Measurements from ENCODE around the gene SLC35B1.

SLC35B1 gene

GRCh38 chr17:49707608-49708514, at the start of gene SLC35B1:
TSS of gene SLC35B1 (minus strand) at chr17:49707964. CDS start at chr17:49707833, 131 bp downstream.
- intact Hi-C loops (cut with DNase I): loop anchor here (2.0 to 5.0 kb wide), 2 partner anchors 81 to 144 kb away; partner anchors contain the start of gene KAT7
- peak; percentile 99 to 100 (median 100) for DNase-seq

GRCh38 chr17:49757151-49757777, 49.5 kb upstream of the SLC35B1 start:
- intact Hi-C loops (cut with DNase I): no loop called here
- no peak for DNase-seq

- no peak for DNase-seq
- intact Hi-C loops (cut with DNase I): no loop called here
Observed at GRCh38 chr17:49756323-49757150, 48.8 kb upstream of the SLC35B1 start.

GRCh38 chr17:49755663-49756283, 48.0 kb upstream of the SLC35B1 start:
- intact Hi-C loops (cut with DNase I): no loop called here
- no peak for DNase-seq

- no peak for DNase-seq
- intact Hi-C loops (cut with DNase I): no loop called here
Observed at GRCh38 chr17:49753959-49754391, 46.2 kb upstream of the SLC35B1 start.

- intact Hi-C loops (cut with DNase I): no loop called here
- no peak for DNase-seq
Observed at GRCh38 chr17:49752508-49752907, 44.7 kb upstream of the SLC35B1 start.

GRCh38 chr17:49749730-49750129, 42.0 kb upstream of the SLC35B1 start:
- no peak for DNase-seq
- intact Hi-C loops (cut with DNase I): loop anchor here (10.0 kb wide), 1 partner anchor 55 kb away; no protein-coding TSS in a partner anchor

- intact Hi-C loops (cut with DNase I): loop anchor here (10.0 kb wide), 1 partner anchor 56 kb away; no protein-coding TSS in a partner anchor
- no peak for DNase-seq
Observed at GRCh38 chr17:49748791-49749190, 41.0 kb upstream of the SLC35B1 start.

GRCh38 chr17:49748223-49748622, 40.5 kb upstream of the SLC35B1 start:
- no peak for DNase-seq
- intact Hi-C loops (cut with DNase I): loop anchor here (10.0 kb wide), 1 partner anchor 57 kb away; no protein-coding TSS in a partner anchor

- DNase-seq: peak in 1 of 10 donors; percentile 59
- intact Hi-C loops (cut with DNase I): loop anchor here (10.0 kb wide), 1 partner anchor 57 kb away; no protein-coding TSS in a partner anchor
Observed at GRCh38 chr17:49747632-49748031, 39.9 kb upstream of the SLC35B1 start.

GRCh38 chr17:49746791-49747490, 39.2 kb upstream of the SLC35B1 start:
- no peak for DNase-seq
- intact Hi-C loops (cut with DNase I): loop anchor here (10.0 kb wide), 1 partner anchor 58 kb away; no protein-coding TSS in a partner anchor

- DNase-seq: no peak
- intact Hi-C loops (cut with DNase I): loop anchor here (10.0 kb wide), 1 partner anchor 59 kb away; no protein-coding TSS in a partner anchor
Observed at GRCh38 chr17:49745175-49746139, 37.7 kb upstream of the SLC35B1 start.

GRCh38 chr17:49742166-49742638, 34.4 kb upstream of the SLC35B1 start:
- DNase-seq: no peak
- intact Hi-C loops (cut with DNase I): loop anchor here (10.0 kb wide), 1 partner anchor 63 kb away; no protein-coding TSS in a partner anchor

GRCh38 chr17:49741692-49742076, 33.9 kb upstream of the SLC35B1 start:
- intact Hi-C loops (cut with DNase I): loop anchor here (10.0 kb wide), 1 partner anchor 63 kb away; no protein-coding TSS in a partner anchor

GRCh38 chr17:49741009-49741691, 33.4 kb upstream of the SLC35B1 start:
- no peak for DNase-seq
- intact Hi-C loops (cut with DNase I): loop anchor here (10.0 kb wide), 1 partner anchor 64 kb away; no protein-coding TSS in a partner anchor

More at GRCh38 chr17:49741692-49742076, 33.9 kb upstream of the SLC35B1 start:
- no peak for DNase-seq

- peak in 2 of 10 donors; percentile 20 to 70 for DNase-seq
- intact Hi-C loops (cut with DNase I): loop anchor here (10.0 kb wide), 1 partner anchor 65 kb away; no protein-coding TSS in a partner anchor
Observed at GRCh38 chr17:49739641-49740271, 32.0 kb upstream of the SLC35B1 start.
